ENCODE data around the gene ZNF766. TPM values are rescaled to one million over a fixed set of nuclear protein-coding genes. Genes with fewer than 3 reads are reported as not detected.
"Not testable (repeated sequence)": the region's sequence is repeated elsewhere in the genome, so short reads cannot be mapped to it uniquely, and the experiment has no call there.

The ZNF766 gene
- total RNA-seq, 1 donor from 2014 or later: 17.9 TPM

DNA sequence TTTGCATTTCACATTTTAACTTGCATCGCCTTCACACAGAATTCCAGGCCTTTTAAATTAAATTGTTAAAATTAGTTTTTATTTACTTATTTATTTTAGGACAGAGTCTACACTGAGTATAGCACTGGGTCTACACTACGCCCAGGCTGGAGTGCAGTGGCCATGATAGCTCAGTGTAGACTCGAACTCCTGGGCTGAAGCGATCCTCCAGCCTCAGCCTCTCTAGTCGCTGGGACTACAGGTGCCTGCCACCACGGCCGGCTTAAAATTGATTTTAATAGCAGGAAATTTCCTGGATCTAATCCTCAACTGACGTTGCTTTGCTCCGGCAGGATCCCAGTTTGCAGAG is 66.4 kb downstream of the ZNF766 start:
- ATAC-seq (peak; percentile 44 to 49), DNase-seq (no peak)
- Histone ChIP-seq H3K27me3 (ENCODE audit: low read depth) (no peaks in the 10 kb centered on the region), H3K4me1 (peaks cover 12% of the 10 kb centered on the region), H3K36me3 (no peaks in the 10 kb centered on the region), H3K27ac (peak overlapping the region; percentile 88), H3K9me3 (peaks cover 40% of the 10 kb centered on the region), H3K4me3 (peak overlapping the region; percentile 85)
- TF ChIP-seq, protein P1, sequence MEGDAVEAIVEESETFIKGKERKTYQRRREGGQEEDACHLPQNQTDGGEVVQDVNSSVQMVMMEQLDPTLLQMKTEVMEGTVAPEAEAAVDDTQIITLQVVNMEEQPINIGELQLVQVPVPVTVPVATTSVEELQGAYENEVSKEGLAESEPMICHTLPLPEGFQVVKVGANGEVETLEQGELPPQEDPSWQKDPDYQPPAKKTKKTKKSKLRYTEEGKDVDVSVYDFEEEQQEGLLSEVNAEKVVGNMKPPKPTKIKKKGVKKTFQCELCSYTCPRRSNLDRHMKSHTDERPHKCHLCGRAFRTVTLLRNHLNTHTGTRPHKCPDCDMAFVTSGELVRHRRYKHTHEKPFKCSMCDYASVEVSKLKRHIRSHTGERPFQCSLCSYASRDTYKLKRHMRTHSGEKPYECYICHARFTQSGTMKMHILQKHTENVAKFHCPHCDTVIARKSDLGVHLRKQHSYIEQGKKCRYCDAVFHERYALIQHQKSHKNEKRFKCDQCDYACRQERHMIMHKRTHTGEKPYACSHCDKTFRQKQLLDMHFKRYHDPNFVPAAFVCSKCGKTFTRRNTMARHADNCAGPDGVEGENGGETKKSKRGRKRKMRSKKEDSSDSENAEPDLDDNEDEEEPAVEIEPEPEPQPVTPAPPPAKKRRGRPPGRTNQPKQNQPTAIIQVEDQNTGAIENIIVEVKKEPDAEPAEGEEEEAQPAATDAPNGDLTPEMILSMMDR (IDR thresholded peaks at IDR 0.05): no peak
- intact Hi-C loops (cut with DNase I): no loop called here

DNA sequence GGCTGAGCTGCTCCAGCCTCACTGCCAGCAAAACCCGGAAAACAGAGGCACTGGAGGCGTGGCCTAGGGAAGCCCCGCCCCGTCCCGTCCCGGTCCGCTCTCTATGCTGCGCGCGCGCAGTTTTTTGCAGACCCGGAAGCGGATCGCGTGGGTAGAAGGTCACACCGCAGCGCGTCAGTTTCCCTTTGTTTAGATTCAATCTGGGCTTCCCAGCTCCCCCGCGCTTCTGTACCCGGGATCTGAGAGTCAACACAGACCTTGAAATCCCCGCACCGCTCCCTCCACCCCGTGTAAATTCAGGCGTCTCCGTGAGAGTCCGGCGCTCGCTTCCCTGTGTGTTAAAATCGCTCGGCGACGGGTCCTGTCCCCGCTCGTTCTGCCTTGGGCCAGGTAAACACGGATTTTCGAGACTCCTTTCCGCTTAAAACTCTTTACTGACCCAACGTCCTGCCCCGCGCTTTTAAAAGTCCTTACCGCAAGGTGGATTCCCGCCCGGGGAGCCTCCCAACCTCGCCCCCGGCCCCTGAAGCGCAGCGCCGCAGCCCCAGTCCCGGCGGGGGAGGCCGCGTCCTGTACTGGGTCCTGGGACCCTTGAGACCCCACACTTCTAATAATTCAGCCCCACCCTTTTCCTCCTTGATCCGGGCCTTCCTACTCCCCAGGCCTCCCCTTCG is 66.9 kb downstream of the ZNF766 start, which contains the start of gene ZNF610:
ZNF610 (plus strand) TSS at position 127 of the 674 bp plus-strand sequence. CDS start 12,930 bp downstream, outside the sequence.
- TF ChIP-seq, protein P1 (IDR thresholded peaks at IDR 0.05): no peak

DNA sequence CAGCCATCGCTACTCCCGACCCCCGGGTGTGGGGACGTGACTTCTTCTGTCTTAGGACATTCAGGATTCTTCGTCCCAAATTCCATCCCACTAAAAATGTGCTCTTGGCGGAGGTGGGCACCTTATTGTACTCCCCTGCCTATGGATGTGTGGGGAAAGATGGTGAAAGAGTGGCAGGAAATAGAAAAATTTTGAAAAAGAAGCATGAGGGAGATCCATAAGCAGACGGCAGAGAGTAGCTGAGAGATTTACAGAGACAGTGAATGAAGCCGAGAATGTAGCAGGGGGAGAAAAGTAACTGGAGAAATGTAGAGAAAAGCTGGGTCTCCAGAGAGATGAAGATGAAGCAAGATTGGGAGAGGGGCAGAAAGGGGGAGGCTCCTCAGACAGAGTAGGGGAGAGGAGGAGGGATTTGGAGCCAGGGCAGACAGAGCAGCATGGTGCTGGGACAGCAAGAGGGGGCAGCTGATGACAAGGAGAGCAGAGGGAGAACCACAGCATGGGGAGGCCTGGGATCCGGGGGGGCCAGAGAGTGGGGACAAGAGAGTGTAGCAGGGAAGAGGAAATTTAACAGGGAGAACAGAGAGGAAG is 67.5 kb downstream of the ZNF766 start:
- no peaks in the 10 kb centered on the region for H3K27me3 ChIP-seq (ENCODE audit: low read depth)
- H3K9me3 ChIP-seq: peaks cover 29% of the 10 kb centered on the region
- TF ChIP-seq, protein P1 (IDR thresholded peaks at IDR 0.05): no peak
- ATAC-seq (peak in 1 of 2 donors; percentile 42), DNase-seq (no peak)
- intact Hi-C loops (cut with DNase I): no loop called here
- H3K27ac ChIP-seq: peak overlapping the region; percentile 88
- H3K36me3 ChIP-seq: no peaks in the 10 kb centered on the region
- H3K4me1 ChIP-seq: peaks cover 12% of the 10 kb centered on the region
- peak overlapping the region; percentile 85 for H3K4me3 ChIP-seq

More for the DNA sequence above, 66.9 kb downstream of the ZNF766 start, which contains the start of gene ZNF610:
- intact Hi-C loops (cut with DNase I): no loop called here
- peak; percentile 93 for DNase-seq
- H3K4me1 ChIP-seq: peaks cover 12% of the 10 kb centered on the region
- no peaks in the 10 kb centered on the region for H3K27me3 ChIP-seq (ENCODE audit: low read depth)
- H3K27ac ChIP-seq: peak within 1 kb of the TSS; percentile 88
- peak; percentile 98 to 99 for ATAC-seq
- no peaks in the 10 kb centered on the region for H3K36me3 ChIP-seq
- H3K9me3 ChIP-seq: peaks cover 35% of the 10 kb centered on the region
- H3K4me3 ChIP-seq: peak within 1 kb of the TSS; percentile 85

DNA sequence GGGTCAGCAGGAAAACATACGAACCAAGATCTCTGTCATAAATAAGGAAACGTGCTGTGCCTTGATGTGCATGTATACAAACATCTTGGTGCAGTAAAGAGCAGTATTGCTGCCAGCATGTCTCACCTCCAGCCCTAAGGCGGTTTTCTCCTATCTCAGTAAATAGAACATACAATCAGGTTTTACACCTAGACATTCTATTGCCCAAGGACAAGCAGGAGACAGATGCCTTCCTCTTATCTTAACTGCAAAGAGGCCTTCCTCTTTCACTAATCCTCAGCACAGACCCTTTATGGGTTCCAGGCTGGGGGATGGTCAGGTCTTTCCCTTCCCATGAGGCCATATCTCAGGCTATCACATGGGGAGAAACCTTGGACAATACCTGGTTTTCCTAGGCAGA is 69.6 kb downstream of the ZNF766 start:
- intact Hi-C loops (cut with DNase I); ATAC-seq; H3K4me3 ChIP-seq; H3K9me3 ChIP-seq; H3K27ac ChIP-seq; H3K27me3 ChIP-seq (ENCODE audit: low read depth); DNase-seq; H3K36me3 ChIP-seq: not testable (repeated sequence)
- peaks cover 12% of the 10 kb centered on the region for H3K4me1 ChIP-seq

DNA sequence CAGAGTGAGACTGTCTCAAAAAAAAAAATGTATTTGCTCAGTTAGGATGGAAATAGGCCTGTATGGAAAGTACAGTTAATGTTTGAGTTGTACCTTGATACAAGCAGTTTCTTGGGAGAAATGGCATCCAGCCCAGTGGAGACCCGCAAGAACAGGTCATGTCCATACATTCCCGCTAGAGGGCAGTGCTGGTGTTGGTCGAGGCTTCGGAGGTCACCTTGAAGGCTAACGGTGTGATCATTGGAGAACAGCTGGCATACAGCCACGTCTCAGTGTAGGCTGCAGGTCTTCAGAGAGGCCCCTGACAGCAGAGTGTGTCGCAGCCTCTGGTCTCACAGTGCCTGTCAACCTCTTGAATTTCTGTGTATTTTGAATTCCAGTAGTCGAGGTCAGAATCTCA is 74.2 kb downstream of the ZNF766 start:
- no peaks in the 10 kb centered on the region for H3K9me3 ChIP-seq
- H3K27me3 ChIP-seq (ENCODE audit: low read depth): no peaks in the 10 kb centered on the region
- ATAC-seq: peak; percentile 65 to 74
- no peak for DNase-seq
- H3K4me1 ChIP-seq: no peaks in the 10 kb centered on the region
- TF ChIP-seq, protein P1 (IDR thresholded peaks at IDR 0.05): peak; percentile 62
- H3K4me3 ChIP-seq: no peak overlapping the region
- intact Hi-C loops (cut with DNase I): no loop called here
- H3K27ac ChIP-seq: no peak overlapping the region
- peaks cover 9% of the 10 kb centered on the region for H3K36me3 ChIP-seq

DNA sequence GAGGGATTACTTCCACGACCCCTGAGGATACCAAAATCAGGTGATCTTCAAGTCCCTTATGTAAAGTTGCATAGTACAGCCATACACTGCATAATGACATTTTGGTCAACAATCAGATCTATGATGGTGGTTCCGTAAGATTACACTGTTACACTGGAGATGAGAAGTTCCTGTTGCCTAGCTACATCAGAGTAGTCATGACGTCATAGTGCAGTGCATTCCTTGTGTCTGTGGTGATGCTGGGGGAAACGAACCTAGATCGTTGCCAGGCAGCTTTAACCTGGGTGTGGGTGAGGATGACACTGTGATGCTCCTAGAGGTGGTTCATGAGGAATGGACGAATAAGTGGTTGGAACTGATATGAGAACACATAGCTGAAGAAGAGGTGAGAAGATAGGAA is 75.8 kb downstream of the ZNF766 start:
- Histone ChIP-seq H3K36me3 (peaks cover 26% of the 10 kb centered on the region), H3K4me3 (no peak overlapping the region), H3K4me1 (no peaks in the 10 kb centered on the region), H3K27me3 (ENCODE audit: low read depth) (no peaks in the 10 kb centered on the region), H3K27ac (no peak overlapping the region), H3K9me3 (no peaks in the 10 kb centered on the region)
- ATAC-seq (no peak), DNase-seq (no peak)
- intact Hi-C loops (cut with DNase I): no loop called here
- TF ChIP-seq, protein P1 (IDR thresholded peaks at IDR 0.05): no peak

Data from lower lobe of right lung (tissue), 2 donors.